HEK293T (cell line): ENCODE results near the gene EBF3.

Experiments used
- CTCF ChIA-PET: fragments of 350-600 bp; formaldehyde crosslinking; extraction: SDS; loops from one replicate; lab custom pipeline; 2021; ENCODE audit warnings: antibody characterized with exemption, inconsistent platforms; lab: Yijun Ruan, JAX
- POLR2A ChIA-PET: fragments of 350-600 bp; formaldehyde crosslinking; extraction: SDS; loops from one replicate; lab custom pipeline; 2020; ENCODE audit warnings: antibody characterized with exemption, inconsistent platforms; lab: Yijun Ruan, JAX
- DNase-seq: peaks from one replicate; pipeline ENCODE4 v3.0.0; 2012; ENCODE audit warnings: mixed read lengths; ENCODE audit errors: extremely low spot score
- ARNT ChIP-seq: fragments of 450-650 bp; IDR thresholded peaks from 2 replicates; pipeline ENCODE4 v1.6.1; 2017; ENCODE audit warnings: mild to moderate bottlenecking
- BHLHE40 ChIP-seq: fragments of 450-650 bp; IDR thresholded peaks from 2 replicates; pipeline ENCODE4 v1.6.1; 2016; ENCODE audit warnings: mild to moderate bottlenecking, moderate library complexity, borderline replicate concordance
- CTBP1 ChIP-seq: fragments of 450-650 bp; IDR thresholded peaks from 2 replicates; pipeline ENCODE4 v1.6.1; 2016; ENCODE audit warnings: borderline replicate concordance
- ELF4 ChIP-seq: fragments of 450-650 bp; IDR thresholded peaks from 2 replicates; pipeline ENCODE4 v1.6.1; 2017; ENCODE audit warnings: antibody characterized with exemption
- FOXA1 ChIP-seq: fragments of 450-650 bp; IDR thresholded peaks from 2 replicates; pipeline ENCODE4 v1.6.1; 2016; ENCODE audit warnings: mild to moderate bottlenecking
- FOXK2 ChIP-seq: fragments of 450-650 bp; IDR thresholded peaks from 2 replicates; pipeline ENCODE4 v1.6.1; 2016; ENCODE audit warnings: mild to moderate bottlenecking
- FOXM1 ChIP-seq: fragments of 450-650 bp; IDR thresholded peaks from 2 replicates; pipeline ENCODE4 v1.6.1; 2017; ENCODE audit warnings: mild to moderate bottlenecking, borderline replicate concordance
- HDGF ChIP-seq: fragments of 450-650 bp; IDR thresholded peaks from 2 replicates; pipeline ENCODE4 v1.6.1; 2017; ENCODE audit warnings: antibody characterized with exemption, borderline replicate concordance
- L3MBTL2 ChIP-seq: fragments of 450-650 bp; conservative IDR thresholded peaks from 2 replicates; pipeline ENCODE4 v1.6.1; 2016; ENCODE audit warnings: mild to moderate bottlenecking
- LEF1 ChIP-seq: fragments of 450-650 bp; IDR thresholded peaks from 2 replicates; pipeline ENCODE4 v1.6.1; 2017; ENCODE audit warnings: mild to moderate bottlenecking, borderline replicate concordance
- NFRKB ChIP-seq: fragments of 450-650 bp; IDR thresholded peaks from 2 replicates; pipeline ENCODE4 v1.6.1; 2016; ENCODE audit warnings: mild to moderate bottlenecking, moderate library complexity
- SP1 ChIP-seq: fragments of 450-650 bp; IDR thresholded peaks from 2 replicates; pipeline ENCODE4 v1.6.1; 2017
- SUZ12 ChIP-seq: fragments of 450-650 bp; IDR thresholded peaks from 2 replicates; pipeline ENCODE4 v1.6.1; 2016; ENCODE audit warnings: mild to moderate bottlenecking
- TARDBP ChIP-seq: fragments of 450-650 bp; IDR thresholded peaks from 2 replicates; pipeline ENCODE4 v1.6.1; 2016
- ZNF384 ChIP-seq: fragments of 450-650 bp; IDR thresholded peaks from 2 replicates; pipeline ENCODE4 v1.6.1; 2016
- TF ChIP-seq, protein P1 (sequence below): fragments of 450-650 bp; IDR thresholded peaks from 2 replicates; pipeline ENCODE4 v1.6.1; 2016

The EBF3 gene, protein sequence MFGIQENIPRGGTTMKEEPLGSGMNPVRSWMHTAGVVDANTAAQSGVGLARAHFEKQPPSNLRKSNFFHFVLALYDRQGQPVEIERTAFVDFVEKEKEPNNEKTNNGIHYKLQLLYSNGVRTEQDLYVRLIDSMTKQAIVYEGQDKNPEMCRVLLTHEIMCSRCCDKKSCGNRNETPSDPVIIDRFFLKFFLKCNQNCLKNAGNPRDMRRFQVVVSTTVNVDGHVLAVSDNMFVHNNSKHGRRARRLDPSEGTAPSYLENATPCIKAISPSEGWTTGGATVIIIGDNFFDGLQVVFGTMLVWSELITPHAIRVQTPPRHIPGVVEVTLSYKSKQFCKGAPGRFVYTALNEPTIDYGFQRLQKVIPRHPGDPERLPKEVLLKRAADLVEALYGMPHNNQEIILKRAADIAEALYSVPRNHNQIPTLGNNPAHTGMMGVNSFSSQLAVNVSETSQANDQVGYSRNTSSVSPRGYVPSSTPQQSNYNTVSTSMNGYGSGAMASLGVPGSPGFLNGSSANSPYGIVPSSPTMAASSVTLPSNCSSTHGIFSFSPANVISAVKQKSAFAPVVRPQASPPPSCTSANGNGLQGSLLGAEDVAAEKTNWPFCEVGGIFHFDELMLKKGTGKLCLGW

DNA sequence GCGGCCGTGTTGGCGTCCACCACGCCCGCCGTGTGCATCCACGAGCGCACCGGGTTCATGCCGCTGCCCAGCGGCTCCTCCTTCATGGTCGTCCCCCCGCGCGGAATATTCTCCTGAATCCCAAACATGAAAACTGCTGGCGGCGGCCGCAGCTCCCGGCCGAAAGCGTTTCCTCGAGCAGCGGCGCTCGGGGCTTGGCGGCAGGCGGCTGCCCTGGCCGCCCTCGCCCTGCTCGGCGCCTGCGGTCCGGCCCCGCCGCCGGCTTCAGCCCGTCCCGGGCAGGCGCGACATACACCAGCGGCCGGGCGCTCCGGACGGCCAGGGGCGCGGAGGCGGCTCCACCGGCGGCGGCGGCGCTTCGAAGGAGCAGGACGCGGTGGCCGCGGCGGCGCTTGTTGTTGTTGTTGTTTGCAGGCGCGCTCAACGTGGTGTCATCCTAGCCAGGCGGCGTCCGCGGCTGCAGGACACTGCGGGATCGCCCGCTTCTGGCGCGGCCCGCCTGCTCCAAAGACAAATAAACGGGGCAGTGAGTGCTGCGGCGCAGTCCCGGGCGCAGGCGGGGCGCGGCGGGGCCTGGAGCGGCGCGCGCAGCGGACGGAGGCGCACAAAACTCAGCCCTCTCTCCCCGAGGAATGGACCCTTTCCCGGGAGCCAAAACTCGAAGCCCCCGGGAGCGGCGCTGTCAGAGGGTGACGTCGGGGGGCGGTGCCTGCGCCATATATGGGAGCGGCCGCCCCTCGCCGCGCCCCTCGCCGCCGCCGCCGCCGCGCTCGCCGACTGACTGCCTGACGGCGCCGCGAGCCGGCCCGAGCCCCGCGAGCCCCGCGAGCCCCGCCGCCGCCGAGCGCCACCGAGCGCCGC lies at the start of gene EBF3:
Gene EBF3 (minus strand): TSS at position 634 of the 861 bp plus-strand sequence. CDS start 506 bp downstream, at position 128.
- ChIA-PET POLR2A (no interaction called here), CTCF (no interaction called here)
- DNase-seq = peak; percentile 91
- TF ChIP-seq SP1 (no peak), ZNF384 (no peak), FOXK2 (no peak), NFRKB (no peak), HDGF (no peak), TARDBP (no peak), BHLHE40 (no peak), L3MBTL2 (no peak), CTBP1 (no peak), ELF4 (no peak), LEF1 (no peak)
- TF ChIP-seq, protein P1, sequence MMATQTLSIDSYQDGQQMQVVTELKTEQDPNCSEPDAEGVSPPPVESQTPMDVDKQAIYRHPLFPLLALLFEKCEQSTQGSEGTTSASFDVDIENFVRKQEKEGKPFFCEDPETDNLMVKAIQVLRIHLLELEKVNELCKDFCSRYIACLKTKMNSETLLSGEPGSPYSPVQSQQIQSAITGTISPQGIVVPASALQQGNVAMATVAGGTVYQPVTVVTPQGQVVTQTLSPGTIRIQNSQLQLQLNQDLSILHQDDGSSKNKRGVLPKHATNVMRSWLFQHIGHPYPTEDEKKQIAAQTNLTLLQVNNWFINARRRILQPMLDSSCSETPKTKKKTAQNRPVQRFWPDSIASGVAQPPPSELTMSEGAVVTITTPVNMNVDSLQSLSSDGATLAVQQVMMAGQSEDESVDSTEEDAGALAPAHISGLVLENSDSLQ = no peak

DNA sequence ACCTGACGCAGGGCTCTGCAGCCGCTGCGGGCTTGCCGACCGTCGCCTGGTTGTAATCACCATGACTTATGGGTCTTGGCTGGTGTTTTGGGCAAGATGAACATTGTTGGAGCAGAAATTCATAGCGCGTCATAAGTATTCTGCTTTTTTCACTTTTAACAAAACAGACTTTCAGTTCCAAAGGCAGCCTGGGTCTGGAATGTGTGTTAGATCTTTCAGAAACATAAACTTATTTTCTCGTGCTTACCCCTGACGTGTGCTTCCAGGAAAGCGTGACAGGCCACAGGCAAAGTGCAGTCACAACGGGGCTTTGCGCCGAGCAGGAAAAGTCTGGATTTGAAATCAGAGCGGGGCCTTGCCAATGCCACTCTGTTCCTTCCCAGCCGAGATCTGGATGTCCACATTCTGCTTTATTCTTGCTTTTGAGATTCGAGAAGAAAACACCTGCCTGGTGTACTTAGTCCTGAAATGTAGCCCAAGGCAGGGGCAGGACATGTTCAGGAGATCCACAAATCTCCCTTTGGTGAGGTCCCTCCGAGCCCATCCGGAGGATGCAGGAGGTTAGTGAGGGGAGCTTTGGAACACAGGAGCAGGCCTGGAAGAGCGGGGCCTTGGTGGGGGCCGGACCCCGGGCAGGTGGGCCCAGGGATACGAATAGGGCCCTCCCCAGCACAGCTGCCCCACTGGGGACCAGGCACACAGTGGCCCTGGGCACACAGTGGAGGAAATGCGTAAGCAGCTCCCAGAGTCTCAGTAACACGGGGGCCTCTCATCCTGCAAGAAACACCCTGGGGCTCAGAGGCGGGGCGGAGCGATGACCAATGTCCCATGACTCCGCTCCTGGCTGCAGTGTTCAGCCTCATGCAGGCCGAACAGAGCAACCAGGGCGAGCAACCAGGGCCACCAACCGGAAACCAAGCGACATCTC lies 49.5 kb upstream of the EBF3 start:
- CTCF ChIA-PET = no interaction called here
- DNase-seq = no peak

DNA sequence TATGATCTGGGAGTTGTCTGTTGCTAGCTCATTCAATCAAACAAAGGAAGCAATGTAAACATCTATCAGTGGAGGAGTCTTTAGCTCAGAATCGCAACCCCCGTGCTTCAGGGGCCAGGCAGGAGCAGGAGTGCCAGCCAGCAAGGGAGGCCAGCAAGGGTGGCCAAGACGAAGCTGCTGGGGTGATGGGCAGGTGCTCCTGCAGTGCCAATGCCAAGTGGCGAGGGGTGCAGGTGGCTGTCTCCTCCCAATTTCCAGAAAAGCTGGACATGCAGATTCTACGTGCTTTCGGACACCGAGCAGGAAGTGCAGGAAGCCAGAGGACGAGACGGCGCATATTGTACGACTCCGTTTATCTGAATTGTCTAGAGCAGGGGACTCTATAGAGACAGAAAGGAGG lies 48.1 kb upstream of the EBF3 start:
- no peak for TF ChIP-seq FOXA1
- no peak for TF ChIP-seq TARDBP
- TF ChIP-seq FOXK2 = no peak
- no peak for TF ChIP-seq SUZ12
- no peak for DNase-seq
- POLR2A ChIA-PET = no interaction called here
- CTCF ChIA-PET = no interaction called here

More for the DNA sequence above, 49.5 kb upstream of the EBF3 start:
- TF ChIP-seq, protein P1 = no peak
- TF ChIP-seq ELF4 = no peak
- no peak for TF ChIP-seq TARDBP
- no peak for TF ChIP-seq BHLHE40
- no peak for TF ChIP-seq FOXK2
- TF ChIP-seq LEF1 = no peak
- TF ChIP-seq FOXA1 = no peak
- TF ChIP-seq CTBP1 = no peak
- no peak for TF ChIP-seq FOXM1
- no peak for TF ChIP-seq ARNT
- no peak for TF ChIP-seq SUZ12
- no peak for TF ChIP-seq L3MBTL2
- no peak for TF ChIP-seq NFRKB
- TF ChIP-seq ZNF384 = no peak
- TF ChIP-seq SP1 = no peak
- TF ChIP-seq HDGF = no peak
- POLR2A ChIA-PET = no interaction called here

DNA sequence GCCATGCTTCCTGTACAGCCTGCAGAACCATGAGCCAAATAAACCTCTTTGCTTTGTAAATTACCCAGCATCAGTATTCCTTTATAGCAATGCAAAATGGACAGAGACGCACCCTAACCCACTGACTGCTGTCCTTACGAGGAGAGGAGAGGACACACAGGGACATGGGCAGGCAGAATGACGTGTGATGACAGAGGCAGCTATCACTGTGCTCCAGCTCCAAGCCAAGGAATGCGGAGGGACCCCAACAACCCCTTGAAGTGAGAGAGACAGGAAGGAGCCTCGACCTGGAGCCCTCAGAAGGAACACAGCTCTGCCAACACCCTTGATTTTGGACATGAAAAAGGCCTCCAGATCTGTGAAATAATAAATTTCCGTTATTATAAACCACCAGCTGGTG lies 46.6 kb upstream of the EBF3 start:
- POLR2A ChIA-PET = no interaction called here
- TF ChIP-seq SUZ12 = no peak
- TF ChIP-seq TARDBP = no peak
- no peak for TF ChIP-seq ZNF384
- TF ChIP-seq HDGF = no peak
- TF ChIP-seq L3MBTL2 = no peak
- TF ChIP-seq CTBP1 = no peak
- no peak for TF ChIP-seq ARNT
- CTCF ChIA-PET = no interaction called here
- no peak for DNase-seq

DNA sequence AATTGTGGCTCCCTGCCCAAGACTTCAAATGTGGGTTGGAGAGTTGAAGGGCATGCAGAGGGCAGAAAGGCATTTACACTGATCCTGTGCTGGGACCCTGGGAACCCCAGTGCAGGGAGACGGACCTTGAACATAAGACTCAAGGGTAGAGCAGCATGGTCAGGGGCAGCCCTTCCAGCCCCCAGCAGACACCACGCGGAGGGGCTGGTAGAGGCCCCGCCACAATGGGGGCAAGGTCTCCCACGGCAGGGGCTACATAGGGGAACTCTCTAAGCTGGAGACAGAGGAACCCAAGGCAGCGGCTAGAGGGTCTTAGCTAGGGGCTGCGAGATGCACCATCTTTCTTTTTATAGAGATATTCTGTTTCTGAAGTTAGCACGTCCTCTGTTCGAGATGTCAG lies 45.2 kb upstream of the EBF3 start:
- ChIA-PET CTCF (no interaction called here), POLR2A (no interaction called here)
- TF ChIP-seq NFRKB (no peak), BHLHE40 (no peak)
- DNase-seq = no peak
